Testis (tissue), 2 donors: ENCODE measurements around the gene INTS4.

Experiments used
- POLR2A ChIP-seq: fragments of 450-650 bp; IDR thresholded peaks from one replicate; pipeline ENCODE4 v1.6.1; 2017; ENCODE audit warnings: antibody characterized with exemption, mild to moderate bottlenecking, moderate library complexity
- TF ChIP-seq, protein P1 (sequence below), 3 experiments: fragments of 450-650 bp in 2 of 3; fragments of 200-600 bp in 1 of 3; sonication (generic) in 1 of 3; IDR thresholded peaks; one replicate each; pipeline ENCODE4 v1.5.1; 2016 to 2019; ENCODE audit warnings: antibody characterized with exemption in 3 of 3, mild to moderate bottlenecking in 2 of 3, moderate library complexity in 1 of 3

DNA sequence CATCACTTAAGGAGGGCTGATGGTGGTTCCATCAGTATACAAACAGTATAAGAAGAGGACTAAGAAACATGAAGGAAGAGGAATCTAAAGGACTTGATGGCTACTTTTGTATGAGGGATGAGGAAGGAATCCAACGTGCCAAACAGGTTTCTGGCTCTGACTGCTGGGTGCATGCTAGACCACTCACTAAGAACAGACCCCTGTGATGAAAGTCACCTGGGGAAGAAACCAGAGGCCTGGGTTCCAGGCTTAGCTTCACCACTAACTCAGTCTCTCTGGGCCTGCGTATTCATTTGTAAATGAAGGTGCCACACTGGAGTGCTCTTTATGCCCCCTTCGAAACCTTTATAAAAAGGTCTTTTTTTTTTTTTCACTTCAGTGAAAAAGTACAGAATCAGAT lies 118.4 kb downstream of the INTS4 start:
- TF ChIP-seq POLR2A = no peak
- TF ChIP-seq, protein P1, sequence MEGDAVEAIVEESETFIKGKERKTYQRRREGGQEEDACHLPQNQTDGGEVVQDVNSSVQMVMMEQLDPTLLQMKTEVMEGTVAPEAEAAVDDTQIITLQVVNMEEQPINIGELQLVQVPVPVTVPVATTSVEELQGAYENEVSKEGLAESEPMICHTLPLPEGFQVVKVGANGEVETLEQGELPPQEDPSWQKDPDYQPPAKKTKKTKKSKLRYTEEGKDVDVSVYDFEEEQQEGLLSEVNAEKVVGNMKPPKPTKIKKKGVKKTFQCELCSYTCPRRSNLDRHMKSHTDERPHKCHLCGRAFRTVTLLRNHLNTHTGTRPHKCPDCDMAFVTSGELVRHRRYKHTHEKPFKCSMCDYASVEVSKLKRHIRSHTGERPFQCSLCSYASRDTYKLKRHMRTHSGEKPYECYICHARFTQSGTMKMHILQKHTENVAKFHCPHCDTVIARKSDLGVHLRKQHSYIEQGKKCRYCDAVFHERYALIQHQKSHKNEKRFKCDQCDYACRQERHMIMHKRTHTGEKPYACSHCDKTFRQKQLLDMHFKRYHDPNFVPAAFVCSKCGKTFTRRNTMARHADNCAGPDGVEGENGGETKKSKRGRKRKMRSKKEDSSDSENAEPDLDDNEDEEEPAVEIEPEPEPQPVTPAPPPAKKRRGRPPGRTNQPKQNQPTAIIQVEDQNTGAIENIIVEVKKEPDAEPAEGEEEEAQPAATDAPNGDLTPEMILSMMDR (IDR thresholded peaks at IDR 0.05) = no peak
